ENCODE results near the gene AIDA. TPM values are rescaled to one million over a fixed set of nuclear protein-coding genes. Genes with fewer than 3 reads are reported as not detected.
A peak's percentile ranks its signal among the peaks of the same experiment; 100 is the strongest.
"Not testable (repeated sequence)": the region's sequence is repeated elsewhere in the genome, so short reads cannot be mapped to it uniquely, and the experiment has no call there.

Gene AIDA
- total and polyA plus RNA-seq, 2 donors (not counting 1 experiment from before 2014, with no cell fraction given) = 67.9 to 153 TPM

- no peaks in the 10 kb centered on the region for H3K9me3 ChIP-seq (ENCODE audit: control insufficient read depth, insufficient read depth, low read depth, low read length)
- no peaks in the 10 kb centered on the region for H3K79me2 ChIP-seq (ENCODE audit: control insufficient read depth, insufficient read depth, low read length)
- H3K4me2 ChIP-seq (ENCODE audit: extremely low read depth, insufficient read depth, low read length) = no peak overlapping the region
- peaks cover 1% of the 10 kb centered on the region for H3K36me3 ChIP-seq (ENCODE audit: control insufficient read depth, insufficient read depth, low read length)
- H3K4me3 ChIP-seq (replicated peaks in 1 of 4; ENCODE audit: control extremely low read depth in 1 of 4, insufficient read depth in 1 of 4, low read depth in 3 of 4, low read length in 4 of 4) = no peak overlapping the region
- no peak overlapping the region for H3K9ac ChIP-seq (ENCODE audit: insufficient read depth, low read length)
- no peaks in the 10 kb centered on the region for H4K20me1 ChIP-seq (ENCODE audit: control insufficient read depth, extremely low read depth, insufficient read depth, low read length)
- no peak for DNase-seq (ENCODE audit: low read depth in 2 of 2)
- H2AFZ ChIP-seq (ENCODE audit: low read length) = no peak overlapping the region
- H3K4me1 ChIP-seq (ENCODE audit: control insufficient read depth, extremely low read depth, insufficient read depth, low read length) = peaks cover 6% of the 10 kb centered on the region
- H3K27ac ChIP-seq (ENCODE audit: insufficient read depth, low read length) = no peak overlapping the region
- no peak for TF ChIP-seq EZH2 (IDR thresholded peaks at IDR 0.05; ENCODE audit: low read length, missing control alignments)
- TF ChIP-seq, protein P1, sequence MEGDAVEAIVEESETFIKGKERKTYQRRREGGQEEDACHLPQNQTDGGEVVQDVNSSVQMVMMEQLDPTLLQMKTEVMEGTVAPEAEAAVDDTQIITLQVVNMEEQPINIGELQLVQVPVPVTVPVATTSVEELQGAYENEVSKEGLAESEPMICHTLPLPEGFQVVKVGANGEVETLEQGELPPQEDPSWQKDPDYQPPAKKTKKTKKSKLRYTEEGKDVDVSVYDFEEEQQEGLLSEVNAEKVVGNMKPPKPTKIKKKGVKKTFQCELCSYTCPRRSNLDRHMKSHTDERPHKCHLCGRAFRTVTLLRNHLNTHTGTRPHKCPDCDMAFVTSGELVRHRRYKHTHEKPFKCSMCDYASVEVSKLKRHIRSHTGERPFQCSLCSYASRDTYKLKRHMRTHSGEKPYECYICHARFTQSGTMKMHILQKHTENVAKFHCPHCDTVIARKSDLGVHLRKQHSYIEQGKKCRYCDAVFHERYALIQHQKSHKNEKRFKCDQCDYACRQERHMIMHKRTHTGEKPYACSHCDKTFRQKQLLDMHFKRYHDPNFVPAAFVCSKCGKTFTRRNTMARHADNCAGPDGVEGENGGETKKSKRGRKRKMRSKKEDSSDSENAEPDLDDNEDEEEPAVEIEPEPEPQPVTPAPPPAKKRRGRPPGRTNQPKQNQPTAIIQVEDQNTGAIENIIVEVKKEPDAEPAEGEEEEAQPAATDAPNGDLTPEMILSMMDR (conservative IDR thresholded peaks at IDR 0.05 in 1 of 2, IDR thresholded peaks at IDR 0.05 in 1 of 2; ENCODE audit: low read depth in 1 of 2, low read length in 2 of 2) = no peak
- no peaks in the 10 kb centered on the region for H3K27me3 ChIP-seq (ENCODE audit: control insufficient read depth, insufficient read depth, low read length)
Measured at GRCh38 chr1:222670110-222670509, 42.2 kb downstream of the AIDA start.

DNA sequence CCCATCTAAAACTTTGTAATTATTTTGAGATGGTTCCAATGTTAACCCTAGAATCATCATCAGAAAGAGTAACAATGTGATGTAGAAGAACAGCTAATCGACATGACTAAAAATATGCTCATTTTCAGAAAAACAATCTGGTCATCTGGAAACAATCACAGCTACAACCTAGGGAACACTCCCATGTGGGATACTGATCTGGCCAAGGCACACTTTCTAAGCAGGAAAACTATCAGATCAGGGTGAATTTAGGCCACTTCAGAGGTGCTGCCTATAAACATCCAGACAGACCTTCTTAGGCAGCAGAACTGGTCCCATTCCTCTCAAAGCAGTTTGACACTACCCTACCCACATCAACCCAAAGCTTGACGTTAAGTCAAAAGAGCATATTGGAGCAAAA, 43.2 kb downstream of the AIDA start:
- not testable (repeated sequence) for DNase-seq (ENCODE audit: low read depth in 2 of 2); H2AFZ ChIP-seq (ENCODE audit: low read length); H4K20me1 ChIP-seq (ENCODE audit: control insufficient read depth, extremely low read depth, insufficient read depth, low read length); H3K79me2 ChIP-seq (ENCODE audit: control insufficient read depth, insufficient read depth, low read length); H3K27ac ChIP-seq (ENCODE audit: insufficient read depth, low read length); H3K9me3 ChIP-seq (ENCODE audit: control insufficient read depth, insufficient read depth, low read depth, low read length); H3K9ac ChIP-seq (ENCODE audit: insufficient read depth, low read length); H3K4me1 ChIP-seq (ENCODE audit: control insufficient read depth, extremely low read depth, insufficient read depth, low read length); H3K27me3 ChIP-seq (ENCODE audit: control insufficient read depth, insufficient read depth, low read length); H3K36me3 ChIP-seq (ENCODE audit: control insufficient read depth, insufficient read depth, low read length); H3K4me3 ChIP-seq (replicated peaks in 1 of 4; ENCODE audit: control extremely low read depth in 1 of 4, insufficient read depth in 1 of 4, low read depth in 3 of 4, low read length in 4 of 4); H3K4me2 ChIP-seq (ENCODE audit: extremely low read depth, insufficient read depth, low read length)

- not testable (repeated sequence) for H4K20me1 ChIP-seq (ENCODE audit: control insufficient read depth, extremely low read depth, insufficient read depth, low read length)
Measured at GRCh38 chr1:222668184-222668583, 44.1 kb downstream of the AIDA start.

DNA sequence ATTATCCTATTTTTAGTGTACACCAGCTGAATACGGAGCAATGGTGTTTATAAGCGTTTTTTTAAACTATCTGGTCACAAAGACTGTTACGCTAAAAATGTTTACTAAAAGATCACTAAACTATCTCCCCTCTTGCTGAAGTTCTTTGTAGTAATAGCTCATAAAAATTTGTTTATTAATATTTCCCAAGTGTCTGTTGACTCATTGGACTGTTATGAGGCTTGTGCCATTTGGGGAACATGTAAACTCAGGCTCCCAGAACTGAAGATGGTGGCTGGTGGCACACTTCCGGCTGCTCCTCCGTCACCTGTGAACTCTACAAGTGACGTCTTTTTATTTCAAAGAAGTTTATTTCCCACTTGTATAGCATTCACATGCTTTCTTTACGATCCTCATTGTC, 46.3 kb downstream of the AIDA start:
- H4K20me1 ChIP-seq (ENCODE audit: control insufficient read depth, extremely low read depth, insufficient read depth, low read length) = no peaks in the 10 kb centered on the region
- H3K4me1 ChIP-seq (ENCODE audit: control insufficient read depth, extremely low read depth, insufficient read depth, low read length) = peaks cover 6% of the 10 kb centered on the region
- H3K36me3 ChIP-seq (ENCODE audit: control insufficient read depth, insufficient read depth, low read length) = peaks cover 8% of the 10 kb centered on the region
- H3K4me2 ChIP-seq (ENCODE audit: extremely low read depth, insufficient read depth, low read length) = no peak overlapping the region
- no peaks in the 10 kb centered on the region for H3K79me2 ChIP-seq (ENCODE audit: control insufficient read depth, insufficient read depth, low read length)
- H3K9ac ChIP-seq (ENCODE audit: insufficient read depth, low read length) = no peak overlapping the region
- TF ChIP-seq, protein P1 (conservative IDR thresholded peaks at IDR 0.05 in 1 of 2, IDR thresholded peaks at IDR 0.05 in 1 of 2; ENCODE audit: low read depth in 1 of 2, low read length in 2 of 2) = no peak
- TF ChIP-seq EZH2 (IDR thresholded peaks at IDR 0.05; ENCODE audit: low read length, missing control alignments) = no peak
- H3K27me3 ChIP-seq (ENCODE audit: control insufficient read depth, insufficient read depth, low read length) = no peaks in the 10 kb centered on the region
- H3K27ac ChIP-seq (ENCODE audit: insufficient read depth, low read length) = no peak overlapping the region
- H3K4me3 ChIP-seq (replicated peaks in 1 of 4; ENCODE audit: control extremely low read depth in 1 of 4, insufficient read depth in 1 of 4, low read depth in 3 of 4, low read length in 4 of 4) = no peak overlapping the region
- no peaks in the 10 kb centered on the region for H3K9me3 ChIP-seq (ENCODE audit: control insufficient read depth, insufficient read depth, low read depth, low read length)
- no peak overlapping the region for H2AFZ ChIP-seq (ENCODE audit: low read length)
- DNase-seq (ENCODE audit: low read depth in 2 of 2) = peak in 1 of 2 donors; percentile 73

More at GRCh38 chr1:222668184-222668583, 44.1 kb downstream of the AIDA start:
- H3K27ac ChIP-seq (ENCODE audit: insufficient read depth, low read length); H3K4me1 ChIP-seq (ENCODE audit: control insufficient read depth, extremely low read depth, insufficient read depth, low read length); H3K36me3 ChIP-seq (ENCODE audit: control insufficient read depth, insufficient read depth, low read length); H3K4me3 ChIP-seq (replicated peaks in 1 of 4; ENCODE audit: control extremely low read depth in 1 of 4, insufficient read depth in 1 of 4, low read depth in 3 of 4, low read length in 4 of 4); H3K4me2 ChIP-seq (ENCODE audit: extremely low read depth, insufficient read depth, low read length); H3K27me3 ChIP-seq (ENCODE audit: control insufficient read depth, insufficient read depth, low read length); H2AFZ ChIP-seq (ENCODE audit: low read length); H3K9me3 ChIP-seq (ENCODE audit: control insufficient read depth, insufficient read depth, low read depth, low read length); H3K9ac ChIP-seq (ENCODE audit: insufficient read depth, low read length); H3K79me2 ChIP-seq (ENCODE audit: control insufficient read depth, insufficient read depth, low read length); DNase-seq (ENCODE audit: low read depth in 2 of 2): not testable (repeated sequence)

All from fibroblast of lung (primary cell).